Caco-2 (cell line): ENCODE results near the gene DPP10. TPM values are rescaled to one million over a fixed set of nuclear protein-coding genes. Genes with fewer than 3 reads are reported as not detected.

Source experiments
- BruUV-seq: library from RNA; stranded (reverse); fragments of 400-500 nt; replicated peaks from 2 replicates; lab custom pipeline; 2021; lab: Mats Ljungman, UMichigan
- CTCF ChIA-PET: fragments of 300-600 bp; sonication (Branson Sonifier 250); formaldehyde crosslinking; loops from one replicate; lab custom pipeline; 2022; ENCODE audit warnings: antibody characterized with exemption; lab: Charles Lee
- POLR2A ChIA-PET: fragments of 300-600 bp; sonication (Branson Sonifier 250); formaldehyde crosslinking; loops from one replicate; lab custom pipeline; 2022; ENCODE audit warnings: antibody characterized with exemption; lab: Charles Lee
- DNase-seq, 2 experiments: peaks; one replicate each; pipeline versions ENCODE4 v3.0.0 to v3.0.0-alpha.2; 2020 to 2022
- H3K27me3 ChIP-seq: replicated peaks from 2 replicates; pipeline ENCODE4 v1.6.0; 2011; ENCODE audit warnings: low read length; ENCODE audit not compliant: control insufficient read depth, insufficient read depth
- H3K36me3 ChIP-seq: 2 replicates; pipeline ENCODE4 v1.5.1; 2011; ENCODE audit warnings: low read length; ENCODE audit not compliant: control insufficient read depth, insufficient read depth
- H3K4me1 ChIP-seq: fragments of 250-450 bp; sonication (Bioruptor Pico); 2 replicates; pipeline ENCODE4 v1.5.1; 2020; ENCODE audit warnings: mild to moderate bottlenecking
- H3K4me3 ChIP-seq: 2 replicates; pipeline ENCODE4 v1.5.1; 2011; ENCODE audit warnings: low read depth, mild to moderate bottlenecking, control low read depth, low read length
- H3K9me3 ChIP-seq: fragments of 250-450 bp; sonication (Bioruptor Pico); 2 replicates; pipeline ENCODE4 v1.5.1; 2020; ENCODE audit warnings: mild to moderate bottlenecking, moderate library complexity
- H3K27ac Mint-ChIP-seq: one replicate; pipeline ENCODE4 v1.8.0; 2022; ENCODE audit warnings: mixed read lengths; ENCODE audit not compliant: unreplicated experiment
- H3K27me3 Mint-ChIP-seq: one replicate; pipeline ENCODE4 v1.8.0; 2022; ENCODE audit warnings: mixed read lengths; ENCODE audit not compliant: insufficient read depth, unreplicated experiment
- H3K36me3 Mint-ChIP-seq: one replicate; pipeline ENCODE4 v1.8.0; 2022; ENCODE audit warnings: mild to moderate bottlenecking, mixed read lengths; ENCODE audit not compliant: insufficient read depth, unreplicated experiment
- H3K4me1 Mint-ChIP-seq: one replicate; pipeline ENCODE4 v1.8.0; 2022; ENCODE audit warnings: low read depth, mixed read lengths; ENCODE audit not compliant: unreplicated experiment
- H3K4me3 Mint-ChIP-seq: one replicate; pipeline ENCODE4 v1.8.0; 2022; ENCODE audit warnings: mild to moderate bottlenecking, moderate library complexity, mixed read lengths; ENCODE audit not compliant: unreplicated experiment
- H3K9me3 Mint-ChIP-seq: one replicate; pipeline ENCODE4 v1.8.0; 2022; ENCODE audit warnings: mixed read lengths; ENCODE audit not compliant: unreplicated experiment
- intact Hi-C: fragments of 100-400 bp; cut with micrococcal nuclease; formaldehyde crosslinking; loops from one replicate; pipeline ENCODE4 v1.10.0; 2022; ENCODE audit not compliant: unreplicated experiment
- total RNA-seq: library from RNA; stranded (reverse); gene quantifications from 2 replicates; pipeline ENCODE4 v1.2.3, GENCODE V29; 2022
- TF ChIP-seq, protein P1 (sequence below), 2 experiments: fragments of 200-600 bp in 1 of 2; IDR thresholded peaks; 1 replicate in 1 of 2; 2 replicates in 1 of 2; pipeline versions ENCODE4 v1.5.1 to v1.8.0; 2011 to 2022; ENCODE audit warnings: antibody characterized with exemption in 1 of 2, control low read depth in 1 of 2, inconsistent platforms in 1 of 2, low read depth in 1 of 2, low read length in 1 of 2, mild to moderate bottlenecking in 1 of 2, moderate library complexity in 1 of 2; ENCODE audit not compliant: insufficient read depth in 1 of 2, severe bottlenecking in 1 of 2, unreplicated experiment in 1 of 2

Gene DPP10
- total RNA-seq, 1 experiment from 2014 or later, result not detected

DNA sequence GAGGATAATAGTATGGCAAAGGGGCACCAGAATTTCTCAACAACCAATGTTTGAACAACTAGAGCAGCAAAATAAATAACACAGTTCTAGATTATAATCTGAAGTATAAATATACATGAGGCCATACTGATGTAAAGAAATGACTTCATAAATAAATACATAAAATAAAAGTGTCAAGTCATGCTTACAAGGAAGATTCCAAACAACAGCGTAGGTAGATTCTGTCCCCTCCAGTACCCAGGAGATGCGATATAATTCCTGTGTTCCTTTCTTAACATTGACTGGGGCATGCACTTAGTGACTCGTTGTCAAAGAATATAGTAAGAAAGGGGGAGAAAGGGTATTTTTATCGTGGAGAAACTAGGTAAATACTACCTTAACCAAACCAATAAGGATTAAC lies 355.1 kb downstream of the DPP10 start:
- H3K27ac Mint-ChIP-seq, result no peak overlapping the region
- Histone ChIP-seq H3K9me3 (no peaks in the 10 kb centered on the region), H3K36me3 (no peaks in the 10 kb centered on the region), H3K4me3 (no peak overlapping the region), H3K4me1 (no peaks in the 10 kb centered on the region), H3K27me3 (no peaks in the 10 kb centered on the region)
- H3K36me3 Mint-ChIP-seq, result no peaks in the 10 kb centered on the region
- peaks cover 6% of the 10 kb centered on the region for H3K27me3 Mint-ChIP-seq
- intact Hi-C loops, result no loop called here
- CTCF ChIA-PET, result no interaction called here
- TF ChIP-seq, protein P1, sequence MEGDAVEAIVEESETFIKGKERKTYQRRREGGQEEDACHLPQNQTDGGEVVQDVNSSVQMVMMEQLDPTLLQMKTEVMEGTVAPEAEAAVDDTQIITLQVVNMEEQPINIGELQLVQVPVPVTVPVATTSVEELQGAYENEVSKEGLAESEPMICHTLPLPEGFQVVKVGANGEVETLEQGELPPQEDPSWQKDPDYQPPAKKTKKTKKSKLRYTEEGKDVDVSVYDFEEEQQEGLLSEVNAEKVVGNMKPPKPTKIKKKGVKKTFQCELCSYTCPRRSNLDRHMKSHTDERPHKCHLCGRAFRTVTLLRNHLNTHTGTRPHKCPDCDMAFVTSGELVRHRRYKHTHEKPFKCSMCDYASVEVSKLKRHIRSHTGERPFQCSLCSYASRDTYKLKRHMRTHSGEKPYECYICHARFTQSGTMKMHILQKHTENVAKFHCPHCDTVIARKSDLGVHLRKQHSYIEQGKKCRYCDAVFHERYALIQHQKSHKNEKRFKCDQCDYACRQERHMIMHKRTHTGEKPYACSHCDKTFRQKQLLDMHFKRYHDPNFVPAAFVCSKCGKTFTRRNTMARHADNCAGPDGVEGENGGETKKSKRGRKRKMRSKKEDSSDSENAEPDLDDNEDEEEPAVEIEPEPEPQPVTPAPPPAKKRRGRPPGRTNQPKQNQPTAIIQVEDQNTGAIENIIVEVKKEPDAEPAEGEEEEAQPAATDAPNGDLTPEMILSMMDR (IDR thresholded peaks at IDR 0.05; ENCODE audit: insufficient read depth in 1 of 2, low read depth in 1 of 2, low read length in 1 of 2, severe bottlenecking in 1 of 2, unreplicated experiment in 1 of 2), result no peak
- no peak for DNase-seq
- H3K9me3 Mint-ChIP-seq, result no peaks in the 10 kb centered on the region
- no peaks in the 10 kb centered on the region for H3K4me1 Mint-ChIP-seq
- H3K4me3 Mint-ChIP-seq, result no peak overlapping the region
- no TSS peak for BruUV-seq
- POLR2A ChIA-PET, result no interaction called here

DNA sequence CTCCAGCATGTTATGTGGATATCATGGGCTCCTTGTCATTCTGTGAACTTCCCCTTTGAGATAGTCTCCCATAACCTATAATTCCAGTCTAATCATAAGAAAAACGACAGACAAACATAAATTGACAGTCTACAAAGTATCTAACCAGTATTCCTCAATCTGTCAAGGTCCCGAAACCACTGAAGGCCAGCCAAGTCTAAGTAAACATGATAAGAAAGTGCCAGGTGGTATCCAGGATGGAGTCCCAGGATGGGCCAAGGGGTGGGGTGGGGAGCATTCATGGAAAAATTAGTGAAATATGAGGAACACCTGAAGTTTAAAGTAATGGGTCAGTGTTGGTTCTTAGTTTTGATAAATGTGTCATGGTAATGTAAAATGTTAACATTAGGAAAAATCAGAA lies 355.5 kb downstream of the DPP10 start:
- Histone ChIP-seq H3K4me3 (no peak overlapping the region), H3K4me1 (no peaks in the 10 kb centered on the region), H3K27me3 (no peaks in the 10 kb centered on the region), H3K9me3 (no peaks in the 10 kb centered on the region), H3K36me3 (no peaks in the 10 kb centered on the region)
- TF ChIP-seq, protein P1 (IDR thresholded peaks at IDR 0.05; ENCODE audit: insufficient read depth in 1 of 2, low read depth in 1 of 2, low read length in 1 of 2, severe bottlenecking in 1 of 2, unreplicated experiment in 1 of 2), result no peak
- BruUV-seq, result no TSS peak
- Mint-ChIP-seq H3K4me3 (no peak overlapping the region), H3K27ac (no peak overlapping the region), H3K4me1 (no peaks in the 10 kb centered on the region), H3K9me3 (no peaks in the 10 kb centered on the region), H3K36me3 (no peaks in the 10 kb centered on the region), H3K27me3 (peaks cover 6% of the 10 kb centered on the region)
- POLR2A ChIA-PET, result no interaction called here
- intact Hi-C loops, result no loop called here
- DNase-seq, result no peak
- CTCF ChIA-PET, result no interaction called here

DNA sequence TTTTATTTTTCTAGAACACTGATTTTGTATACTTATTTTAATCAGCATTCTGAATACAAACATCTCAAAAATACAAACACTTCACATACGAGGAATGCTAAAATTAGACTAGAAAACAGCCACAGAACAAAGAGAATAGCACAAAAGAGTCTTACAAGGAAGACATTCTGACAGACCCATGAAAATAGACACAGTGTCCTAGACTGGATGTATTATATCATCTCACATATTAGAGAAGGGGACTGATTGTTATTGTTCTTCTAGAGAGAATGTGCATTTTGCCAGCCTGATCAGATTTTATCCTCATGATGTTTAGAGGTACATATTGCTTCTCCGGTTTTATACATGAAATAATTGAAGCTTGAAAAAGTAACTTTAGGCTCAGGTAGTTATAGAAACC lies 357.9 kb downstream of the DPP10 start:
- DNase-seq, result no peak
- BruUV-seq, result no TSS peak
- TF ChIP-seq, protein P1 (IDR thresholded peaks at IDR 0.05; ENCODE audit: insufficient read depth in 1 of 2, low read depth in 1 of 2, low read length in 1 of 2, severe bottlenecking in 1 of 2, unreplicated experiment in 1 of 2), result no peak
- intact Hi-C loops, result no loop called here
- H3K4me1 ChIP-seq, result no peaks in the 10 kb centered on the region
- H3K9me3 Mint-ChIP-seq, result no peaks in the 10 kb centered on the region
- no peaks in the 10 kb centered on the region for H3K9me3 ChIP-seq
- H3K27me3 ChIP-seq, result no peaks in the 10 kb centered on the region
- peaks cover 6% of the 10 kb centered on the region for H3K27me3 Mint-ChIP-seq
- H3K36me3 ChIP-seq, result no peaks in the 10 kb centered on the region
- no peaks in the 10 kb centered on the region for H3K4me1 Mint-ChIP-seq
- no peak overlapping the region for H3K4me3 Mint-ChIP-seq
- ChIA-PET CTCF (no interaction called here), POLR2A (no interaction called here)
- no peak overlapping the region for H3K4me3 ChIP-seq
- H3K27ac Mint-ChIP-seq, result no peak overlapping the region
- no peaks in the 10 kb centered on the region for H3K36me3 Mint-ChIP-seq
